ENCODE measurements around the gene TAMALIN. TPM values are rescaled to one million over a fixed set of nuclear protein-coding genes. Genes with fewer than 3 reads are reported as not detected.

The TAMALIN gene
- total and polyA plus RNA-seq, 9 donors = 16.8 to 84.1 (median 32.2) TPM

- Histone ChIP-seq H3K9me3 (no peaks in the 10 kb centered on the region), H3K27me3 (no peaks in the 10 kb centered on the region), H3K4me3 (peak overlapping the region; percentile 73), H3K36me3 (no peaks in the 10 kb centered on the region), H3K27ac (peak overlapping the region; percentile 90 to 91), H3K4me1 (ENCODE audit: insufficient read depth) (peaks cover 10% of the 10 kb centered on the region)
- peak; percentile 63 to 70 (median 66) for DNase-seq
- 54 to 70% (median 65%) methylated on average over 7 of the region's 7 CpGs for WGBS, 3 donors
- peak; percentile 35 for TF ChIP-seq POLR2A (IDR thresholded peaks at IDR 0.05)
- no peak for TF ChIP-seq CTCF (IDR thresholded peaks at IDR 0.05)
- intact Hi-C loops (cut with DNase I) = no loop called here
These were observed 45.9 kb downstream of the TAMALIN start for GRCh38 chr12:52052468-52053186.

DNA sequence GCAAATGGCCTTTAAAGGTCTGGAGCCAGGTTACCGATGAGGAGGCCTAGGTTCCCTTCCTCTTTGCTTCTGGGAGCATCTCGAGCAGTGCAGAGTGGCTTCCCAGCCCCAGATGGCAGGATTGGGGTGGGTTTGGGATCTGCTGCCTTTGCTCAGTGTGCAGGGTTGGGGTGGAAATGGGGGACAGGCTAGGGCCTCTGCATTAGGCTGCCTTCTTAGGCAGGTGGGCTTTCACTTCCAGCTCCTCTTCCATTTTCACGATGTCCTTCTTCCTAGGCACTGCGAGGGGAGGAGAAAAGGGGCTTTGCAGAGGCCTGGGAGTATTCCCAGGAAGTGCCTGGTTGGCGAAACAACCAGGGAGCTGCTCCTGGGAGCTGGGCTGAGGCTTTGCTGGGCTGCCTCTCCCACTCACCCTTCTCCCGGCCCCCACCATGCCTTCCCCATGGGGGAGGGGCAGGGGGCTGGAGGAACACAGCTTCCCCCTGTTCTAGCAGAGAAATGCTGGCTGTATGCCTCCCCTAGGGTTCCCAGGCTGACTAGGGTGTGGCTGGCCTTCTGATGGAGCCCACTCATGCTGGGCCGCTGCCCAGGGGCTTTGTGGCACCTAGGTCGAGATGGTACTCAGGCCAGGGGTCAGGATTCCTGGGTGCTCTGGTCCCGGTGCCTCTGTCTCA lies 46.9 kb downstream of the TAMALIN start:
- Histone ChIP-seq H3K27me3 (no peaks in the 10 kb centered on the region), H3K4me1 (ENCODE audit: insufficient read depth) (peaks cover 10% of the 10 kb centered on the region), H3K4me3 (peak overlapping the region; percentile 73), H3K27ac (peak overlapping the region; percentile 90 to 91), H3K9me3 (no peaks in the 10 kb centered on the region), H3K36me3 (no peaks in the 10 kb centered on the region)
- WGBS, 3 donors = 67 to 81% (median 68%) methylated on average over 9 of the region's 9 CpGs
- peak; percentile 68 to 80 (median 75) for DNase-seq
- intact Hi-C loops (cut with DNase I) = no loop called here
- TF ChIP-seq CTCF (IDR thresholded peaks at IDR 0.05) (no peak), EP300 (IDR thresholded peaks at IDR 0.05) (no peak), POLR2A (IDR thresholded peaks at IDR 0.05) (no peak)

GRCh38 chr12:52054231-52054832 lies 47.6 kb downstream of the TAMALIN start:
- TF ChIP-seq EP300 (IDR thresholded peaks at IDR 0.05) (no peak), POLR2A (IDR thresholded peaks at IDR 0.05) (no peak), CTCF (IDR thresholded peaks at IDR 0.05) (no peak)
- DNase-seq = peak; percentile 65 to 82 (median 75)
- Histone ChIP-seq H3K4me3 (peak overlapping the region; percentile 73), H3K9me3 (no peaks in the 10 kb centered on the region), H3K4me1 (ENCODE audit: insufficient read depth) (peaks cover 10% of the 10 kb centered on the region), H3K36me3 (no peaks in the 10 kb centered on the region), H3K27me3 (no peaks in the 10 kb centered on the region), H3K27ac (peak overlapping the region; percentile 90 to 91)
- 86 to 92% (median 87%) methylated on average over 21 of the region's 21 CpGs for WGBS, 3 donors
- intact Hi-C loops (cut with DNase I) = no loop called here

- intact Hi-C loops (cut with DNase I) = no loop called here
- no peak overlapping the region for H3K4me3 ChIP-seq
- no peaks in the 10 kb centered on the region for H3K36me3 ChIP-seq
- no peaks in the 10 kb centered on the region for H3K27me3 ChIP-seq
- 93 to 96% (median 95%) methylated on average over 21 of the region's 21 CpGs for WGBS, 3 donors
- TF ChIP-seq POLR2A (IDR thresholded peaks at IDR 0.05) = no peak
- no peaks in the 10 kb centered on the region for H3K9me3 ChIP-seq
- H3K4me1 ChIP-seq (ENCODE audit: insufficient read depth) = peaks cover 10% of the 10 kb centered on the region
- DNase-seq = peak in 4 of 5 donors; percentile 32 to 66 (median 62)
- H3K27ac ChIP-seq = peak overlapping the region in 1 of 2 donors; percentile 90
These were observed 48.3 kb downstream of the TAMALIN start for GRCh38 chr12:52054833-52055730.

All from ovary (tissue), 9 donors.